ENCODE results near the gene SFTPA1.
"Not testable (repeated sequence)": the region's sequence is repeated elsewhere in the genome, so short reads cannot be mapped to it uniquely, and the experiment has no call there.

The SFTPA1 gene

DNA sequence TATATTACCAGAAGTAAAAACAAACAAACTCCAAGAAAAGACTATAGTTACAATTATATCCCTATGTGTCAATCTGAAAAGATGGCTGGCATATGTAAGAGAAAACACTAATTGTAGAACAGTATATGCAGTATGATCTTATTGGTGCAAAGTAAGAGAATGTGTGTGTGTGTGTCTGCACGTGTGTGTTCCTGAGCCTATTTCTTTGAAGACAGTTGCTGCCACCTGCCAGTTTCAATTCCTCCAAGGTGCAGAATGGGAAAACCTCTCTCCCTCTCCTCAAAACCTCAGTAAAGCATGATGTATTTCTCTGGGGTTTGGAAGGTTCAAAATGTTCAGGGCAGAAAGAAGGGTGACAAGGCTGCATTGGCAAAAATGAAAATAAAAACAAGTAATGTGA, 8.8 kb upstream of the SFTPA1 start:
- DNase-seq (ENCODE audit: low spot score) = no peak
- TF ChIP-seq, protein P1, sequence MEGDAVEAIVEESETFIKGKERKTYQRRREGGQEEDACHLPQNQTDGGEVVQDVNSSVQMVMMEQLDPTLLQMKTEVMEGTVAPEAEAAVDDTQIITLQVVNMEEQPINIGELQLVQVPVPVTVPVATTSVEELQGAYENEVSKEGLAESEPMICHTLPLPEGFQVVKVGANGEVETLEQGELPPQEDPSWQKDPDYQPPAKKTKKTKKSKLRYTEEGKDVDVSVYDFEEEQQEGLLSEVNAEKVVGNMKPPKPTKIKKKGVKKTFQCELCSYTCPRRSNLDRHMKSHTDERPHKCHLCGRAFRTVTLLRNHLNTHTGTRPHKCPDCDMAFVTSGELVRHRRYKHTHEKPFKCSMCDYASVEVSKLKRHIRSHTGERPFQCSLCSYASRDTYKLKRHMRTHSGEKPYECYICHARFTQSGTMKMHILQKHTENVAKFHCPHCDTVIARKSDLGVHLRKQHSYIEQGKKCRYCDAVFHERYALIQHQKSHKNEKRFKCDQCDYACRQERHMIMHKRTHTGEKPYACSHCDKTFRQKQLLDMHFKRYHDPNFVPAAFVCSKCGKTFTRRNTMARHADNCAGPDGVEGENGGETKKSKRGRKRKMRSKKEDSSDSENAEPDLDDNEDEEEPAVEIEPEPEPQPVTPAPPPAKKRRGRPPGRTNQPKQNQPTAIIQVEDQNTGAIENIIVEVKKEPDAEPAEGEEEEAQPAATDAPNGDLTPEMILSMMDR (IDR thresholded peaks at IDR 0.05; ENCODE audit: extremely low read depth, missing control alignments) = no peak

GRCh38 chr10:79602953-79603352, 7.8 kb upstream of the SFTPA1 start:
- no peak for DNase-seq (ENCODE audit: low spot score)
- TF ChIP-seq, protein P1 (IDR thresholded peaks at IDR 0.05; ENCODE audit: extremely low read depth, missing control alignments) = no peak

GRCh38 chr10:79604294-79604693, 6.4 kb upstream of the SFTPA1 start:
- TF ChIP-seq, protein P1 (IDR thresholded peaks at IDR 0.05; ENCODE audit: extremely low read depth, missing control alignments) = no peak
- DNase-seq (ENCODE audit: low spot score) = no peak

DNA sequence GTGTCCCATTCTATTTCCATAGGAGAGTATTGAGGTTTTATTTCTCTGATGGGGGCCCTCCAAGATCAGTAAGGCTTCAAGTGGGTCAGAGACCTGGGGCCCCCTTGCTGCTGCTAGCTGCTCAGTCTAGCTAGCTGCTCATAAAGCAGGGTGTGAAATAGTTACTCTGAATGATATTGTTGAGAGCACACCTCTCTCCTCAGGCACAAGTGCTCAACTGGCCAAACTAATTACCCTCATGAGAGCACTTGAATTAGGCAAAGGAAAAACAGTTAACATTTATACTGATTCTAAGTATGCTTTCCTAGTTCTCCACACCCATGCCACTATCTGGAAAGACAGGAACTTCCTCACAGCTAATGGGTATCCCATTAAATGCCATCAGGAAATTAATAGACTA, 5.4 kb upstream of the SFTPA1 start:
- TF ChIP-seq, protein P1 (IDR thresholded peaks at IDR 0.05; ENCODE audit: extremely low read depth, missing control alignments) = no peak

GRCh38 chr10:79608505-79609375, 2.0 kb upstream of the SFTPA1 start:
- TF ChIP-seq, protein P1 (IDR thresholded peaks at IDR 0.05; ENCODE audit: extremely low read depth, missing control alignments) = peak; percentile 48
- peak; percentile 35 for DNase-seq (ENCODE audit: low spot score)

More for the DNA sequence above, 5.4 kb upstream of the SFTPA1 start:
- DNase-seq (ENCODE audit: low spot score) = no peak

DNA sequence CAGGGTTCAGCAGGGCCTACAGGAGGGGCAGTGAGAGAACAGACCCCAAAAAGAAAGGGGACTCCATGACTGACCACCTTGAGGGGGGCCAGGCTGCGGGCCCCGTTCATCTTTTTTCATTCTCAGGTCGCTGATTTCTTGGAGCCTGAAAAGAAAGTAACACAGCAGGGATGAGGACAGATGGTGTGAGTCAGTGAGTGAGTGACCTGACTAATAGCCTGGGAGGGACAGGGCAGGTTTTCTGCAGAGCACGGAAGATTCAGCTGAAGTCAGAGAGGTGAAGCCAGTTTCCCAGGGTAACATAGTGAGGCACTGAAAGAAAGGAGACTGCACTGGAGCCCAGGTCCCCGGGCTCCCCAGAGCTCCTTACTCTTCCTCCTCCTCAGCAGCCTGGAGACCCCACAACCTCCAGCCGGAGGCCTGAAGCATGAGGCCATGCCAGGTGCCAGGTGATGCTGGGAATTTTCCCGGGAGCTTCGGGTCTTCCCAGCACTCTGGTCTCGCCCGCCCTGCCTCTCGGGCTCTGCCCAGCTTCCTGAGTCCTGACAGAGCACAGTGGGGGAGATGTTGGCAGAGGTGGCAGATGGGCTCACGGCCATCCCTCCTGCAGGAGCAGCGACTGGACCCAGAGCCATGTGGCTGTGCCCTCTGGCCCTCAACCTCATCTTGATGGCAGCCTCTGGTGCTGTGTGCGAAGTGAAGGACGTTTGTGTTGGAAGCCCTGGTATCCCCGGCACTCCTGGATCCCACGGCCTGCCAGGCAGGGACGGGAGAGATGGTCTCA, 646 bp downstream of the SFTPA1 start:
- DNase-seq (ENCODE audit: low spot score) = not testable (repeated sequence)

GRCh38 chr10:79615577-79615976, 4.8 kb downstream of the SFTPA1 start:
- TF ChIP-seq, protein P1 (IDR thresholded peaks at IDR 0.05; ENCODE audit: extremely low read depth, missing control alignments) = no peak
- no peak for DNase-seq (ENCODE audit: low spot score)
